ENCODE measurements around the gene SCML1.

DNA sequence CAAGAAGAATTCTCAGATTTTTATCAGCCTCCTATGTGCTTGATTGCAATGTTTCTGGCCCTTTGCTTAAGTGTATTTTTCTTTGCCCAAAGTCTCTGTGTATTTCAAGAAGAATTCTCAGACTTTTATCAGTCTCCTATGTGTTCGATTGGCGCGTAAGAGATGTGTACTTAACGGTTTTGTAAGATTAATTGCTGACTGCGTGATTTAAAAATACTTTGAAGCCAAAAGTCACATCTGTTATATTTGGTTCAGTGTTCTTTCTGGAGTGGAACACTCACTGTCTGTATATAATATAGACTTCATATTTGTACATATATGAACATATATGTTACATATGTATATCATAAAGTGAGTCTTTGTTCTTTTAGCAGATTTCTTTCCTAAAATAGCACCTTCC is 11.4 kb downstream of the SCML1 start:
- TF ChIP-seq, protein P1, sequence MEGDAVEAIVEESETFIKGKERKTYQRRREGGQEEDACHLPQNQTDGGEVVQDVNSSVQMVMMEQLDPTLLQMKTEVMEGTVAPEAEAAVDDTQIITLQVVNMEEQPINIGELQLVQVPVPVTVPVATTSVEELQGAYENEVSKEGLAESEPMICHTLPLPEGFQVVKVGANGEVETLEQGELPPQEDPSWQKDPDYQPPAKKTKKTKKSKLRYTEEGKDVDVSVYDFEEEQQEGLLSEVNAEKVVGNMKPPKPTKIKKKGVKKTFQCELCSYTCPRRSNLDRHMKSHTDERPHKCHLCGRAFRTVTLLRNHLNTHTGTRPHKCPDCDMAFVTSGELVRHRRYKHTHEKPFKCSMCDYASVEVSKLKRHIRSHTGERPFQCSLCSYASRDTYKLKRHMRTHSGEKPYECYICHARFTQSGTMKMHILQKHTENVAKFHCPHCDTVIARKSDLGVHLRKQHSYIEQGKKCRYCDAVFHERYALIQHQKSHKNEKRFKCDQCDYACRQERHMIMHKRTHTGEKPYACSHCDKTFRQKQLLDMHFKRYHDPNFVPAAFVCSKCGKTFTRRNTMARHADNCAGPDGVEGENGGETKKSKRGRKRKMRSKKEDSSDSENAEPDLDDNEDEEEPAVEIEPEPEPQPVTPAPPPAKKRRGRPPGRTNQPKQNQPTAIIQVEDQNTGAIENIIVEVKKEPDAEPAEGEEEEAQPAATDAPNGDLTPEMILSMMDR (IDR thresholded peaks at IDR 0.05; ENCODE audit: low read depth, low read length): no peak
- TF ChIP-seq EZH2phosphoT487 (IDR thresholded peaks at IDR 0.05; ENCODE audit: low read depth): no peak
